Caco-2 (cell line): ENCODE measurements around the gene CTTN. TPM values are rescaled to one million over a fixed set of nuclear protein-coding genes. Genes with fewer than 3 reads are reported as not detected.

ENCODE experiments used
- BruUV-seq: library from RNA; stranded (reverse); fragments of 400-500 nt; replicated peaks from 2 replicates; lab custom pipeline; 2021; lab: Mats Ljungman, UMichigan
- CTCF ChIA-PET: fragments of 300-600 bp; sonication (Branson Sonifier 250); formaldehyde crosslinking; loops from one replicate; lab custom pipeline; 2022; ENCODE audit warnings: antibody characterized with exemption; lab: Charles Lee
- POLR2A ChIA-PET: fragments of 300-600 bp; sonication (Branson Sonifier 250); formaldehyde crosslinking; loops from one replicate; lab custom pipeline; 2022; ENCODE audit warnings: antibody characterized with exemption; lab: Charles Lee
- DNase-seq, 2 experiments: peaks; one replicate each; pipeline versions ENCODE4 v3.0.0 to v3.0.0-alpha.2; 2020 to 2022
- H3K27me3 ChIP-seq: replicated peaks from 2 replicates; pipeline ENCODE4 v1.6.0; 2011; ENCODE audit warnings: low read length; ENCODE audit not compliant: control insufficient read depth, insufficient read depth
- H3K36me3 ChIP-seq: 2 replicates; pipeline ENCODE4 v1.5.1; 2011; ENCODE audit warnings: low read length; ENCODE audit not compliant: control insufficient read depth, insufficient read depth
- H3K4me1 ChIP-seq: fragments of 250-450 bp; sonication (Bioruptor Pico); 2 replicates; pipeline ENCODE4 v1.5.1; 2020; ENCODE audit warnings: mild to moderate bottlenecking
- H3K4me3 ChIP-seq: 2 replicates; pipeline ENCODE4 v1.5.1; 2011; ENCODE audit warnings: low read depth, mild to moderate bottlenecking, control low read depth, low read length
- H3K9me3 ChIP-seq: fragments of 250-450 bp; sonication (Bioruptor Pico); 2 replicates; pipeline ENCODE4 v1.5.1; 2020; ENCODE audit warnings: mild to moderate bottlenecking, moderate library complexity
- H3K27ac Mint-ChIP-seq: one replicate; pipeline ENCODE4 v1.8.0; 2022; ENCODE audit warnings: mixed read lengths; ENCODE audit not compliant: unreplicated experiment
- H3K27me3 Mint-ChIP-seq: one replicate; pipeline ENCODE4 v1.8.0; 2022; ENCODE audit warnings: mixed read lengths; ENCODE audit not compliant: insufficient read depth, unreplicated experiment
- H3K36me3 Mint-ChIP-seq: one replicate; pipeline ENCODE4 v1.8.0; 2022; ENCODE audit warnings: mild to moderate bottlenecking, mixed read lengths; ENCODE audit not compliant: insufficient read depth, unreplicated experiment
- H3K4me1 Mint-ChIP-seq: one replicate; pipeline ENCODE4 v1.8.0; 2022; ENCODE audit warnings: low read depth, mixed read lengths; ENCODE audit not compliant: unreplicated experiment
- H3K4me3 Mint-ChIP-seq: one replicate; pipeline ENCODE4 v1.8.0; 2022; ENCODE audit warnings: mild to moderate bottlenecking, moderate library complexity, mixed read lengths; ENCODE audit not compliant: unreplicated experiment
- H3K9me3 Mint-ChIP-seq: one replicate; pipeline ENCODE4 v1.8.0; 2022; ENCODE audit warnings: mixed read lengths; ENCODE audit not compliant: unreplicated experiment
- intact Hi-C: fragments of 100-400 bp; cut with micrococcal nuclease; formaldehyde crosslinking; loops from one replicate; pipeline ENCODE4 v1.10.0; 2022; ENCODE audit not compliant: unreplicated experiment
- total RNA-seq: library from RNA; stranded (reverse); gene quantifications from 2 replicates; pipeline ENCODE4 v1.2.3, GENCODE V29; 2022
- TF ChIP-seq, protein P1 (sequence below), 2 experiments: fragments of 200-600 bp in 1 of 2; IDR thresholded peaks; 1 replicate in 1 of 2; 2 replicates in 1 of 2; pipeline versions ENCODE4 v1.5.1 to v1.8.0; 2011 to 2022; ENCODE audit warnings: antibody characterized with exemption in 1 of 2, control low read depth in 1 of 2, inconsistent platforms in 1 of 2, low read depth in 1 of 2, low read length in 1 of 2, mild to moderate bottlenecking in 1 of 2, moderate library complexity in 1 of 2; ENCODE audit not compliant: insufficient read depth in 1 of 2, severe bottlenecking in 1 of 2, unreplicated experiment in 1 of 2

Gene CTTN
- total RNA-seq, 1 experiment from 2014 or later: 502 TPM

DNA sequence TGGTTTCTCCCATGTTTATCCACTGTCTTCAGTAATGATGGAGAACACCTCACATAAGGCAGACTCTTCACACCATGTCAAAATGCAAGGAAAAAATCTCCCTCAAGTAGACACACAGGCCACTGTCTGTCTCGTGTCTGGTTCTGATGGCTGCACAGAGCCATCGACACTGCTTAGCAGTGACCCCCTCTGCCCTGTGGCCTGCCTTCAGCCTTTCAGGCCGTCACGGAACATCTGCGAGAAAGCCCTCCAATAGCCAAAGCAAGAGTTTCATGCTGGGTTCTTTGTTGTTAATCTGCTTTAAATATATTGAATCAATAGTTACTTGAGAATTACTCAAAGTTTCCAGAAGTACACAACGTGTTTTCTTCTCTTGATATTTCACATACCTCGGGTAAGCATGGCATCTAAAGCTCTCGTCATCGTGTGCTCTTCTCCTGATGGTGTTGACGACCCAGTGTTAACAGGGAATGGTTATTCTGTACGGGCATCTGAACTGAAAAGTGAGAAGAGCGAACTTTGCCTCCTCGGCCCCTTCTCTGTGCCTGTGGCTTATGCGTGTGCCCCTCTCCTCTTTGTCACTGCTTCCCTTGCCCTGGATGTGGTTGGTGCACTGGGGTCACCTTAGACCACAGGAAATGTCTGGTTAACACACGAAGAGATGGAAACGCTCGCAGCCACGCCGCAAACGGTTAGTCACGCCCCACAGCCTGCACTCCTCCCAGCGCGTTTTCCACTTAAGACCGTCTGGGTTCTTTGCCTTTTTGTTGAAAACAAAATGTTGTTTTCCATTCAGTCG lies 33.4 kb upstream of the CTTN start:
- TF ChIP-seq, protein P1, sequence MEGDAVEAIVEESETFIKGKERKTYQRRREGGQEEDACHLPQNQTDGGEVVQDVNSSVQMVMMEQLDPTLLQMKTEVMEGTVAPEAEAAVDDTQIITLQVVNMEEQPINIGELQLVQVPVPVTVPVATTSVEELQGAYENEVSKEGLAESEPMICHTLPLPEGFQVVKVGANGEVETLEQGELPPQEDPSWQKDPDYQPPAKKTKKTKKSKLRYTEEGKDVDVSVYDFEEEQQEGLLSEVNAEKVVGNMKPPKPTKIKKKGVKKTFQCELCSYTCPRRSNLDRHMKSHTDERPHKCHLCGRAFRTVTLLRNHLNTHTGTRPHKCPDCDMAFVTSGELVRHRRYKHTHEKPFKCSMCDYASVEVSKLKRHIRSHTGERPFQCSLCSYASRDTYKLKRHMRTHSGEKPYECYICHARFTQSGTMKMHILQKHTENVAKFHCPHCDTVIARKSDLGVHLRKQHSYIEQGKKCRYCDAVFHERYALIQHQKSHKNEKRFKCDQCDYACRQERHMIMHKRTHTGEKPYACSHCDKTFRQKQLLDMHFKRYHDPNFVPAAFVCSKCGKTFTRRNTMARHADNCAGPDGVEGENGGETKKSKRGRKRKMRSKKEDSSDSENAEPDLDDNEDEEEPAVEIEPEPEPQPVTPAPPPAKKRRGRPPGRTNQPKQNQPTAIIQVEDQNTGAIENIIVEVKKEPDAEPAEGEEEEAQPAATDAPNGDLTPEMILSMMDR (IDR thresholded peaks at IDR 0.05; ENCODE audit: insufficient read depth in 1 of 2, low read depth in 1 of 2, low read length in 1 of 2, severe bottlenecking in 1 of 2, unreplicated experiment in 1 of 2): no peak
- Mint-ChIP-seq H3K9me3 (no peaks in the 10 kb centered on the region), H3K27ac (no peak overlapping the region), H3K4me1 (no peaks in the 10 kb centered on the region), H3K27me3 (no peaks in the 10 kb centered on the region), H3K36me3 (peaks cover 80% of the 10 kb centered on the region), H3K4me3 (no peak overlapping the region)
- H3K9me3 ChIP-seq: no peaks in the 10 kb centered on the region
- intact Hi-C loops: no loop called here
- CTCF ChIA-PET: interaction anchor here (0.5 to 1.2 kb wide), 2 partner anchors 82 to 151 kb away, joined by 4 to 5 read pairs; no protein-coding TSS in a partner anchor
- peaks cover 7% of the 10 kb centered on the region for H3K36me3 ChIP-seq
- H3K27me3 ChIP-seq: no peaks in the 10 kb centered on the region
- no peak overlapping the region for H3K4me3 ChIP-seq
- no TSS peak for BruUV-seq
- no peaks in the 10 kb centered on the region for H3K4me1 ChIP-seq
- no peak for DNase-seq
- POLR2A ChIA-PET: no interaction called here

DNA sequence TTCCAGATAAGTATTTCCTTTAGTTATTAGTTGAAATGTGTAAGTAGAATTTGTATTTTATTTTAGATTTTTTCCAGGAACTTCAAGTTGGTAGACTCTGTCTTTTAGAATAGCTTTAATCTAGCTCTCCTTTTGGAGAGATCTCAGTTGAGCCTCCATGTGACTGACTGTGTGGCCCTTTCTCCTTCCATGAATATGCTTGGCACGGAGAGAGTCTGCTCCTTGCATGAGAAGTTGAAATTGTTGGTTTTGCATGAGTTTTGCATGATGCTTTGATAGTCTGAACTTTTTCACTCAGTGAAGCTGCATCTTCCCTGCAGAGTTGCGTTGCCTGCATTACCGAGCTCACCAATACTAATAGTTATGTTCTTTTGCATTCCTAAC lies 32.8 kb upstream of the CTTN start:
- H3K36me3 ChIP-seq: peaks cover 7% of the 10 kb centered on the region
- H3K36me3 Mint-ChIP-seq: peaks cover 77% of the 10 kb centered on the region
- H3K27ac Mint-ChIP-seq: no peak overlapping the region
- CTCF ChIA-PET: interaction anchor here (0.5 to 1.2 kb wide), 2 partner anchors 82 to 152 kb away, joined by 4 to 5 read pairs; no protein-coding TSS in a partner anchor
- no peak for DNase-seq
- no peaks in the 10 kb centered on the region for H3K27me3 Mint-ChIP-seq
- H3K9me3 Mint-ChIP-seq: no peaks in the 10 kb centered on the region
- no TSS peak for BruUV-seq
- no peaks in the 10 kb centered on the region for H3K4me1 Mint-ChIP-seq
- H3K4me3 Mint-ChIP-seq: no peak overlapping the region
- H3K27me3 ChIP-seq: no peaks in the 10 kb centered on the region
- intact Hi-C loops: no loop called here
- no peak overlapping the region for H3K4me3 ChIP-seq
- POLR2A ChIA-PET: no interaction called here
- H3K9me3 ChIP-seq: no peaks in the 10 kb centered on the region
- no peaks in the 10 kb centered on the region for H3K4me1 ChIP-seq
- TF ChIP-seq, protein P1 (IDR thresholded peaks at IDR 0.05; ENCODE audit: insufficient read depth in 1 of 2, low read depth in 1 of 2, low read length in 1 of 2, severe bottlenecking in 1 of 2, unreplicated experiment in 1 of 2): no peak

DNA sequence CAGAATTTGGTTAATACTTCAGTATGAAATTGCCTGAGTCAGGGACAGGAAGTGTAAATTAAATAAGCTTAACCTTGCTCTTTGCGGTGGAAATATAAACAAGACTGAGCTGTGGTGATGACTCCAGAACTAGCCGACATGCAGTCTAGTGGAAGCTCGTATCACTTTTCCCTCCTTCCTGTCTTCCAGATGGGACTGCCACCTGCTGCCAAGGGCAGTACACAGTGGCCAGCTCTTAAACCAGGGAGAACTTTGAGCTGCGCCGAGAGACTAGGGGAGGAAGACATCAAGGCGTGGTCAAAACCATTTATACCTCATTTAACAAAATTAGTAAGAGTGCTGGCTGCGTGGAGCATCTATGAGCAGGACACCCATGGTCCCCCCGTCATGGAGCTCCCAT lies 31.3 kb upstream of the CTTN start:
- Mint-ChIP-seq H3K9me3 (peaks cover 11% of the 10 kb centered on the region), H3K4me1 (no peaks in the 10 kb centered on the region), H3K27ac (no peak overlapping the region), H3K27me3 (no peaks in the 10 kb centered on the region), H3K36me3 (peaks cover 69% of the 10 kb centered on the region), H3K4me3 (no peak overlapping the region)
- H3K27me3 ChIP-seq: no peaks in the 10 kb centered on the region
- peaks cover 7% of the 10 kb centered on the region for H3K36me3 ChIP-seq
- BruUV-seq: no TSS peak
- ChIA-PET CTCF (no interaction called here), POLR2A (no interaction called here)
- no peaks in the 10 kb centered on the region for H3K4me1 ChIP-seq
- H3K9me3 ChIP-seq: no peaks in the 10 kb centered on the region
- intact Hi-C loops: no loop called here
- no peak overlapping the region for H3K4me3 ChIP-seq
- TF ChIP-seq, protein P1 (IDR thresholded peaks at IDR 0.05; ENCODE audit: insufficient read depth in 1 of 2, low read depth in 1 of 2, low read length in 1 of 2, severe bottlenecking in 1 of 2, unreplicated experiment in 1 of 2): no peak
- DNase-seq: no peak
